Mesendoderm (in vitro differentiated cells): Measurements from ENCODE around the gene CAB39L.

Experiments used
- DNase-seq: peaks from one replicate; pipeline ENCODE4 v3.0.0; 2013
- H2AK5ac ChIP-seq: 2 replicates; pipeline ENCODE4 v1.6.1; 2013; ENCODE audit warnings: low read length, inconsistent platforms
- H2BK120ac ChIP-seq: 2 replicates; pipeline ENCODE4 v1.6.1; 2013; ENCODE audit warnings: low read depth, mild to moderate bottlenecking, low read length, moderate library complexity, mixed read lengths
- H2BK15ac ChIP-seq: replicated peaks from 2 replicates; pipeline ENCODE4 v1.6.1; 2013; ENCODE audit warnings: low read depth, mild to moderate bottlenecking, moderate library complexity
- H2BK5ac ChIP-seq: 2 replicates; pipeline ENCODE4 v1.6.1; 2013; ENCODE audit warnings: low read length, inconsistent platforms
- H3K18ac ChIP-seq: 2 replicates; pipeline ENCODE4 v1.6.1; 2013; ENCODE audit warnings: mild to moderate bottlenecking, low read length, mixed read lengths
- H3K23ac ChIP-seq: one replicate; pipeline ENCODE4 v1.6.1; 2013; ENCODE audit warnings: low read length
- H3K27ac ChIP-seq: 2 replicates; pipeline ENCODE4 v1.5.1; 2013; ENCODE audit warnings: low read depth, mild to moderate bottlenecking, inconsistent platforms, low read length, moderate library complexity
- H3K27me3 ChIP-seq: 2 replicates; pipeline ENCODE4 v1.6.1; 2013; ENCODE audit warnings: low read length, control low read depth, mild to moderate bottlenecking, inconsistent platforms; ENCODE audit not compliant: insufficient read depth, poor library complexity
- H3K36me3 ChIP-seq: 2 replicates; pipeline ENCODE4 v1.6.1; 2013; ENCODE audit warnings: low read length, inconsistent platforms; ENCODE audit not compliant: control insufficient read depth, insufficient read depth
- H3K4ac ChIP-seq: one replicate; pipeline ENCODE4 v1.6.1; 2013; ENCODE audit warnings: low read depth, mild to moderate bottlenecking, low read length, moderate library complexity
- H3K4me1 ChIP-seq: 2 replicates; pipeline ENCODE4 v1.6.1; 2013; ENCODE audit warnings: low read depth, low read length, inconsistent platforms; ENCODE audit not compliant: control insufficient read depth
- H3K4me2 ChIP-seq: 2 replicates; pipeline ENCODE4 v1.6.1; 2013; ENCODE audit warnings: low read length
- H3K4me3 ChIP-seq: 2 replicates; pipeline ENCODE4 v1.5.1; 2013; ENCODE audit warnings: mild to moderate bottlenecking, low read length
- H3K56ac ChIP-seq: one replicate; pipeline ENCODE4 v1.6.1; 2013; ENCODE audit warnings: low read length
- H3K79me1 ChIP-seq: 2 replicates; pipeline ENCODE4 v1.6.1; 2013; ENCODE audit warnings: low read length, inconsistent platforms
- H3K79me2 ChIP-seq: 2 replicates; pipeline ENCODE4 v1.6.1; 2013; ENCODE audit warnings: mild to moderate bottlenecking, low read length; ENCODE audit not compliant: control insufficient read depth, insufficient read depth
- H3K9ac ChIP-seq: 2 replicates; pipeline ENCODE4 v1.6.1; 2013; ENCODE audit warnings: low read length, inconsistent platforms
- H4K5ac ChIP-seq: one replicate; pipeline ENCODE4 v1.6.1; 2013; ENCODE audit warnings: low read length
- H4K8ac ChIP-seq: one replicate; pipeline ENCODE4 v1.6.1; 2013; ENCODE audit warnings: low read depth, mild to moderate bottlenecking, control low read depth, low read length, moderate library complexity
- WGBS: extraction: QIAGEN DNeasy Blood & Tissue Kit; methylation state at CpG from one replicate; pipeline ENCODE4 v1.1.7; 2013; ENCODE audit warnings: low lambda C conversion rate, missing lambda C conversion rate; ENCODE audit not compliant: insufficient coverage; ENCODE audit errors: extremely low coverage; 5-methylcytosine and 5-hydroxymethylcytosine counted together

Gene CAB39L

GRCh38 chr13:49395451-49395865, 48.4 kb downstream of the CAB39L start:
- Histone ChIP-seq H2BK120ac (no peak overlapping the region), H2AK5ac (no peak overlapping the region), H4K5ac (no peak overlapping the region), H3K23ac (no peak overlapping the region), H2BK5ac (no peak overlapping the region), H2BK15ac (no peak overlapping the region), H3K4me1 (no peaks in the 10 kb centered on the region), H3K4me3 (no peak overlapping the region), H3K18ac (no peak overlapping the region), H3K4me2 (no peak overlapping the region), H3K27ac (no peak overlapping the region), H3K9ac (no peak overlapping the region), H4K8ac (no peak overlapping the region), H3K56ac (no peak overlapping the region), H3K79me1 (no peaks in the 10 kb centered on the region), H3K4ac (no peak overlapping the region), H3K79me2 (no peaks in the 10 kb centered on the region), H3K27me3 (no peaks in the 10 kb centered on the region), H3K36me3 (no peaks in the 10 kb centered on the region)
- no peak for DNase-seq
- WGBS, result no CpG with 5 or more reads among the region's 1 CpG

GRCh38 chr13:49388091-49388635, 55.7 kb downstream of the CAB39L start:
- peaks cover 3% of the 10 kb centered on the region for H3K4me1 ChIP-seq
- no peak overlapping the region for H3K4me2 ChIP-seq
- H2BK5ac ChIP-seq, result no peak overlapping the region
- H3K36me3 ChIP-seq, result no peaks in the 10 kb centered on the region
- no peak overlapping the region for H2AK5ac ChIP-seq
- no peak overlapping the region for H3K18ac ChIP-seq
- no peak overlapping the region for H2BK120ac ChIP-seq
- H3K79me2 ChIP-seq, result no peaks in the 10 kb centered on the region
- no peak overlapping the region for H3K56ac ChIP-seq
- no peaks in the 10 kb centered on the region for H3K27me3 ChIP-seq
- no peak for DNase-seq
- no peak overlapping the region for H4K8ac ChIP-seq
- WGBS, result no CpG with 5 or more reads among the region's 5 CpGs
- H3K4ac ChIP-seq, result no peak overlapping the region
- no peak overlapping the region for H4K5ac ChIP-seq
- H3K23ac ChIP-seq, result no peak overlapping the region
- no peak overlapping the region for H3K4me3 ChIP-seq
- no peaks in the 10 kb centered on the region for H3K79me1 ChIP-seq
- H3K9ac ChIP-seq, result no peak overlapping the region
- H2BK15ac ChIP-seq, result no peak overlapping the region
- H3K27ac ChIP-seq, result no peak overlapping the region

- H2BK15ac ChIP-seq, result no peak overlapping the region
- no peak overlapping the region for H3K23ac ChIP-seq
- H3K4me1 ChIP-seq, result peaks cover 3% of the 10 kb centered on the region
- H3K27ac ChIP-seq, result no peak overlapping the region
- H4K8ac ChIP-seq, result no peak overlapping the region
- no peak overlapping the region for H3K56ac ChIP-seq
- H3K79me1 ChIP-seq, result no peaks in the 10 kb centered on the region
- no peak overlapping the region for H4K5ac ChIP-seq
- no peak overlapping the region for H2AK5ac ChIP-seq
- no peak overlapping the region for H3K4ac ChIP-seq
- H3K4me3 ChIP-seq, result no peak overlapping the region
- H3K9ac ChIP-seq, result no peak overlapping the region
- H3K18ac ChIP-seq, result no peak overlapping the region
- no peak overlapping the region for H3K4me2 ChIP-seq
- H3K36me3 ChIP-seq, result no peaks in the 10 kb centered on the region
- no peak for DNase-seq
- H3K79me2 ChIP-seq, result no peaks in the 10 kb centered on the region
- H2BK120ac ChIP-seq, result no peak overlapping the region
- WGBS, result no CpG with 5 or more reads among the region's 2 CpGs
- no peaks in the 10 kb centered on the region for H3K27me3 ChIP-seq
- H2BK5ac ChIP-seq, result no peak overlapping the region
These were observed 57.2 kb downstream of the CAB39L start for GRCh38 chr13:49386664-49387063.

- Histone ChIP-seq H4K8ac (no peak overlapping the region), H2BK15ac (no peak overlapping the region), H3K23ac (no peak overlapping the region), H3K56ac (no peak overlapping the region), H3K9ac (no peak overlapping the region), H3K4me2 (no peak overlapping the region), H3K79me1 (no peaks in the 10 kb centered on the region), H3K79me2 (no peaks in the 10 kb centered on the region), H3K27ac (no peak overlapping the region), H2BK5ac (no peak overlapping the region), H3K4me1 (no peaks in the 10 kb centered on the region), H3K27me3 (no peaks in the 10 kb centered on the region), H2AK5ac (no peak overlapping the region), H4K5ac (no peak overlapping the region), H3K4ac (no peak overlapping the region), H3K4me3 (no peak overlapping the region), H3K36me3 (no peaks in the 10 kb centered on the region), H3K18ac (no peak overlapping the region), H2BK120ac (no peak overlapping the region)
- no peak for DNase-seq
- no CpG with 5 or more reads among the region's 3 CpGs for WGBS
These were observed 67.7 kb downstream of the CAB39L start for GRCh38 chr13:49376121-49376520.

GRCh38 chr13:49374585-49375290, 69.1 kb downstream of the CAB39L start:
- Histone ChIP-seq H3K36me3 (no peaks in the 10 kb centered on the region), H2BK15ac (no peak overlapping the region), H3K79me1 (no peaks in the 10 kb centered on the region), H3K56ac (no peak overlapping the region), H3K4me2 (no peak overlapping the region), H2AK5ac (no peak overlapping the region), H3K79me2 (no peaks in the 10 kb centered on the region), H3K4me3 (no peak overlapping the region), H3K27ac (no peak overlapping the region), H2BK120ac (no peak overlapping the region), H3K27me3 (no peaks in the 10 kb centered on the region), H2BK5ac (no peak overlapping the region), H3K9ac (no peak overlapping the region), H4K8ac (no peak overlapping the region), H3K23ac (no peak overlapping the region), H3K18ac (no peak overlapping the region), H4K5ac (no peak overlapping the region), H3K4me1 (no peaks in the 10 kb centered on the region), H3K4ac (no peak overlapping the region)
- no peak for DNase-seq
- no CpG with 5 or more reads among the region's 4 CpGs for WGBS

- H3K4me1 ChIP-seq, result no peaks in the 10 kb centered on the region
- no peak overlapping the region for H3K4me2 ChIP-seq
- no peak overlapping the region for H3K23ac ChIP-seq
- H2BK120ac ChIP-seq, result no peak overlapping the region
- H3K36me3 ChIP-seq, result no peaks in the 10 kb centered on the region
- H3K18ac ChIP-seq, result no peak overlapping the region
- no peak overlapping the region for H3K4ac ChIP-seq
- H3K4me3 ChIP-seq, result no peak overlapping the region
- no peak overlapping the region for H3K27ac ChIP-seq
- H2BK15ac ChIP-seq, result no peak overlapping the region
- no peak overlapping the region for H3K56ac ChIP-seq
- H4K8ac ChIP-seq, result no peak overlapping the region
- WGBS, result no CpG with 5 or more reads among the region's 2 CpGs
- H3K27me3 ChIP-seq, result no peaks in the 10 kb centered on the region
- DNase-seq, result no peak
- H3K9ac ChIP-seq, result no peak overlapping the region
- H4K5ac ChIP-seq, result no peak overlapping the region
- H2BK5ac ChIP-seq, result no peak overlapping the region
- no peaks in the 10 kb centered on the region for H3K79me2 ChIP-seq
- no peaks in the 10 kb centered on the region for H3K79me1 ChIP-seq
- H2AK5ac ChIP-seq, result no peak overlapping the region
These were observed 70.1 kb downstream of the CAB39L start for GRCh38 chr13:49373716-49374115.
